ENCODE data around the gene CORO2B.
"Not testable (repeated sequence)": the region's sequence is repeated elsewhere in the genome, so short reads cannot be mapped to it uniquely, and the experiment has no call there.

CORO2B gene

DNA sequence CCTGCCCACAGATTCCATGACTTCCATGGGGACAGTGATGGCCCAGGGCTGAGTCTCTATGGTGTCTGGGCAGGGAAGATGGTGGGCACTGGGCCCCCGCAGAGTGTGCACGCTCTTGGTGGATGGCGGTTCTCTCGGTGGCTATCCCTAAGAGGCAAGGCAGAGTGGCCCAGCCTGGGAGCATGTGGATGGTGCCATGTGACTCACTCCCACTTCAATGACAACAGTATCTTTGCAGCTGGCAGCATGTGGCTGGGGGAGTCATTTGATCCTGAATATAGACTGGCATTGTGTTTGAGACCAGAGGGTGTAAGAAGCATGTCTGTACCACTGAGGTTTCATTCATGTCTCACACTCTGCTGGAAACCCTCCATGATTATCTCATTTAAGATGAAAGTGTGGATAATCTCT is 101.2 kb downstream of the CORO2B start:
- no peak for DNase-seq

DNA sequence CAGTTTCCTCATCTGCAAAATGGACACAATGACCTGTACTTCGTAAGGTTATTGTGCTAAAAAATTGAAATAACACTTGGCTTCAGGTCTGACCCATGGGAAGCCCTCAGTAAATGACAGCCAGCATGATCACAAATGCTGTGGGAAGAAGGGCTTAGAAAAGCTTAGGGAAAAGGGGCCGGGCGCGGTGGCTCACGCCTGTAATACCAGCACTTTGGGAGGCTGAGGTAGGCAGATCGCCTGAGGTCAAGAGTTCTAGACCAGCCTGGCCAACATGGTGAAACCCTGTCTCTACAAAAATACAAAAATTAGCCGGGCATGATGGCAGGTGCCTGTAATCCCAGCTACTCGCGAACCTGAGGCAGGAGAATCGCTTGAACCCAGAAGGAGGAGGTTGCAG is 102.0 kb downstream of the CORO2B start:
- DNase-seq, result not testable (repeated sequence)

DNA sequence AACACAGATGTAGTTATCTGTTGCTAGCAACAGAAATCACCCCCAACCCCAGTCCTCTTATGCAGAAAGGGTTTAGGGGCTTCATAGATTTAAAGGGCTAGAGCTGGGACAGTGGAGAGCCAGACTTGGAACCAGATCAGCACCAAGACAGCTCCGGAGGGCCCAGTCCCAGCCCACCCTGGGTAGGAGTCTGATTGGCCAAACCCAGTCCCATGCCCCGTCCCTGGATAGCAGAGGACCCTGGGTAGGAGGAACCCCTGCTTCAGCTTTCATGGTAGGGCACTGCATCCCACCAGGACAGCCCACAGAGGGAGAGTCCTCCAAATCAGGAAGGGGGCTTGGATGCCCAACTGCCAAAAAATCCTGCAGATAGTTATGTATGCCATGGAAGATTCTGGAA is 103.0 kb downstream of the CORO2B start:
- DNase-seq, result no peak

DNA sequence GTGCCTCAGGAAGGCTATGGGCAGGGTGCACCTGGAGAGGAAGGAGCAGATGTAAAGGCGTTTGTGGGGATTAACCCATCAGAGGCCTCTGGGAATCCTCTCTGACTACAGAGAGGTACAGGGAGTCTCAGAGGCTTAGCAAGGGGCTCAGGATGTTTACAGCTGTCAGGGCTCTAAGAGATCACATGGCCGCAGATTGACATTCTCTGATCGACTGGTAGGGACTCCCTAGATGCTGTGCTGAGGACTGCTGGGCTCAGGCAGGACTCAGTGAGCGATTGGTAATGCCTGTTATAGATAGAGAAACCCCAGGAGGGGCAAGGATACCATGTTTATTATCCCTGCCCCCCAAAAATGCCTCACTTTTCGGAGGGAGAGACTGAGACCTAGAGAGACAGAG is 103.5 kb downstream of the CORO2B start:
- DNase-seq, result no peak

DNA sequence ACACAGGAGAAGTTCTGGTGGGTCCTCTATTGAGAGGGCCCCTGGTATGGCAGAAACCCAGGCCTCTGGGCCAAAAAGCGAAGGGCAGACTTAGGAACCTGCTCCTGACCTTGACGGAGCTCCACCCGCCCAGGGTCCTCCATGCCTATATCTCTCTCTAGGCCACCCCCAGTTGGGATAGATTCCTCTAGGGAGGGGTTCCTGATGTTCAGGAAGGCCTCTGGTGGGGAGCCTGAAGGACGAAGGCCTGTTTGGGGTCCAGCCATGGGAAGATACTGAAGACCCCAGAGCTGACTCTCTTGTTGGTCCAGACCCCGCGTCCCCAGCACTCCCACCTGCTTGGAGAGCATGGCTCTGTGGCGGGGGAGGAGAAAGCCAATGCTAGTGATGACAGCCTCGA is 104.2 kb downstream of the CORO2B start:
- no peak for DNase-seq

DNA sequence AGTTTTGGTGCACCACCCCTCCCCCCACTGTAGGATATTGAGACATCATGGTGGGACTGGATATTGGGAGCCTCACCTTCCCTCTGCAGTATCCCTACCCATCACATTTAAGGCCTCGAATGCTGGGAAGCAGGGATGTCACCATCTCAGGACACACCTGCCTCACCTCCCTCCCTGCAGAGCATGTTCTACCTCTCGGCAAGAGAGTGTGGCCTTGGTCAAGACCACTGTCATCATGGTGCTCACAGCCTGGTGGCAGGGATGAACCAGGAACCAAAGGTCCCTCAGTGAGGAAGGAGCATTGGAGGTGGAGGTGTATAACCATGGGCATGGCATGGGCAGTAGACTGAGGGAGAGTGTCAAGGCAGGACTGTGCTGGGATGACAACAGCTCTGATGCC is 104.8 kb downstream of the CORO2B start:
- DNase-seq, result no peak

DNA sequence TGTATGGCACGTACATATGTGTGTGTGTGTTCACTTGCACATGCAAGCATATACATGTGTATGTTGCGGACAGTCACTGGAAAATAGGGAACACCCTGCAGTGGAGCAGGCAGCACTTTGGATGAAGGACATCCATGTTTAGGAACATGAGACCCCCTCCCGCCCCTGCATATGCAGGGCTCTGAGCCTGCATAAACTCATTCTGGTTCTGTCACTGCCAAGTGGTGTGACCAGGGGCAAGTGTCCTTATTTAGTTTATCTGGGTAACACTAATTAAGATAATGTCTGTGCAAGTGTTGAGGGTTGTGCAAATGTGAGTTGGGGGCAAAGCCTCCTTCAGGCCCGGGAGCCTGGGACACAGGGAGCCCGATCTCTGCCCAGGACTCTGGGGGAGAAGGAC is 105.7 kb downstream of the CORO2B start:
- no peak for DNase-seq

DNA sequence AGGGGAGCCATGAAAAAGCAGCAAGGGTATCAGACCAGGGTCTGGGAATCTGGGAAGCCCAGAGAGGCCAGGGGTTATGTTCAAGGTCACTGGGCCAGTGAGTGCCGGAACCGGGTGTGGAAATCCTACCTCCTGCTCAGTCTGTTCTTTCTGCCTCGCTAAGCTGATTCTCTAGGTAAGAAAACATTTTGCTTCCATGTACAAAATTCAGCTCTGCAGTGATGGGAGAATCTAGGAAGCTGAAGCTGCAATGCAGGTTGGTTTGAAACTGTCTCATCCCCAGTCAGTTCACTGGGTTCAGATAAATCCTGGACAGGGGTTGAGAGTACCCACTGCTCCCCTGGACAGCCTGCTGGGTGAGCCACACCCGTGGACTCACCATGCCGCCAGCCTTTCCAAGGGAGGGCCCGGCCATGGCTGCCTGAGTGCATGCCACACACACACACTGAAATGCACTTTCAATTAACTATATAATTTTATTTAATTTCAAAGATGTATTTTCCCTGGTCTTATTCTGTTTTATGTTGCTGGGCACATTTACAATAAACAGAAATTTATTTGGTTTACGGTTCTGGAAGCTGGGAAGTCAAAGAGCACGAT is 108.4 kb downstream of the CORO2B start:
- no peak for DNase-seq

DNA sequence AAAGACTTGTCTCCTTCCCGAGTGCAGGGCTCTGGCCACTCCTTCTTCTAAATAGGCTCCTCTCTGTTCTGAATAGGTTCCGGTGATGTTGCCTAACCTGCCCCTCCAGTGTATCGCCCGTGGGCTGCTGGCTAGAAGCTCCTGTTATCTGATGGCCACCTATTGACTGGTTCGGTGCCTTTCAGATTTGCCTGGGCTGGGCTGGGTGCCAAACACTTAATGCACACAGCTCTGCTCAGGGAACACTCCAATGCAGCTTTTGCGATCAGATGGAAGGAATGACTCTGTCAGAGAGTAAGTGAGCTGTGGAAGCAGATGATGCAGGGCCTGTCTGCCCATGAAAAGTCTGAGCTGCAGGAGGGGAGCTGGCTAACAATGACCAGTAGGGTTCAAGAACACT is 112.9 kb downstream of the CORO2B start:
- no peak for DNase-seq

DNA sequence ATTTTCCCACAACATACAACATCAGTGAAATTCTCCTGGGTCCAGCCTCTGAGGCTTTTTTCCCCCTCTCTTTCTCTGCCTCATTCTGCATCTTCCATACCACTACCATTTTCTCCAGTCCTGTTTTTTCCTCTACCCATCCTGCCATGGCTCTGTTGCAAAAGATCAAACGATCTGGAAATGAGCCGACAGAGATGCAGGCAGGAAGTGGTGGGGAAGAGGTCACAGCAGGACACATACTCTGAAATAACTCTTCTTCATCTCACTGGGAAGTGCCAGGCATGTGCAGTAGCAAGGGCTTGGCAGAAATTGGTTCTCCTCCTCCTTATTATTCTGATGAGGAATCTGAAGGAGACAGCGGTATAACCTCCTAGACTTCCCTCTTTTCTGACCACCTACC is 114.3 kb downstream of the CORO2B start:
- DNase-seq, result no peak

DNA sequence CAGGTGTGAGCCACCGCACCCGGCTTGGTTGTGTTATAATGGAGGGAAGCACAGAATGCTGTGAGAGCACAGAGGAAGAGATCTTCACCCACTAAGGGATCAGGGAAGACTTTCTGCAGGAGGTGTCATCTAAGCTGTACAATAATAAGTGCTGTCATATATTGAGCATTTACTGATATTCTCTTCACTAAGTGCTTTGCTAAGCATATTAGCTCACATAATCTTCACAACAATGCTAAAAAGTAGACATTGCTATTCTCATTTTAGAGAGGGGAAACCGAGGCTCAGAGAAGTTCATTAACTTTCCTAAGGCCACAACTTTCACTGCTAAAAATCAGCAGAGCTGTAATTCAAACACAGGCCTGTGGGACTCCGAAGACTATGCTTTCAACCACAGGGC is 115.3 kb downstream of the CORO2B start:
- DNase-seq, result no peak

DNA sequence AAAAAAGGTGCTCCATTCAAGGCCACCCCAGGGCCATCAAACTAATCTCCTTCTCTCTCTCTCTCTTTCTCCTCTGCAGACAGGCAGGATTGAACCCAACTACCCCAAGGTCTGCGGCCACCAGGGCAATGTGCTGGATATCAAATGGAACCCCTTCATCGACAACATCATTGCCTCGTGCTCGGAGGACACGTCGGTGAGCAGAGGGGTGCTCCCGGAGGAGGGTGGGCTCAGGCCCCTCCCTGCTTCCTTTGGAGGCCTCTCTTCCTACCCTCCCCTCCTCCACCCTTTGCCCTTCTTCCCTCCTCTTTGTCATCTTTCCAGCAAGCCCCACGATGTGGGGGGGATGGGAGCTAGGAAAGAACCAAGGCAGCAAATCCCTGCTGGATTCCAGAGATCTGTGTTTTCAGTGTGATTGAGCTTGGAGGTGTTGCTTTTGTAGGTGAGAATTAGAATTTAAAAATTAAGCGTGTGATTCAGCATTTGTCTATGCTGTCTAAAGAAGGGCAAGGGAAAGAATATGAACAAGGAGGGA is 116.3 kb downstream of the CORO2B start:
- DNase-seq, result no peak

DNA sequence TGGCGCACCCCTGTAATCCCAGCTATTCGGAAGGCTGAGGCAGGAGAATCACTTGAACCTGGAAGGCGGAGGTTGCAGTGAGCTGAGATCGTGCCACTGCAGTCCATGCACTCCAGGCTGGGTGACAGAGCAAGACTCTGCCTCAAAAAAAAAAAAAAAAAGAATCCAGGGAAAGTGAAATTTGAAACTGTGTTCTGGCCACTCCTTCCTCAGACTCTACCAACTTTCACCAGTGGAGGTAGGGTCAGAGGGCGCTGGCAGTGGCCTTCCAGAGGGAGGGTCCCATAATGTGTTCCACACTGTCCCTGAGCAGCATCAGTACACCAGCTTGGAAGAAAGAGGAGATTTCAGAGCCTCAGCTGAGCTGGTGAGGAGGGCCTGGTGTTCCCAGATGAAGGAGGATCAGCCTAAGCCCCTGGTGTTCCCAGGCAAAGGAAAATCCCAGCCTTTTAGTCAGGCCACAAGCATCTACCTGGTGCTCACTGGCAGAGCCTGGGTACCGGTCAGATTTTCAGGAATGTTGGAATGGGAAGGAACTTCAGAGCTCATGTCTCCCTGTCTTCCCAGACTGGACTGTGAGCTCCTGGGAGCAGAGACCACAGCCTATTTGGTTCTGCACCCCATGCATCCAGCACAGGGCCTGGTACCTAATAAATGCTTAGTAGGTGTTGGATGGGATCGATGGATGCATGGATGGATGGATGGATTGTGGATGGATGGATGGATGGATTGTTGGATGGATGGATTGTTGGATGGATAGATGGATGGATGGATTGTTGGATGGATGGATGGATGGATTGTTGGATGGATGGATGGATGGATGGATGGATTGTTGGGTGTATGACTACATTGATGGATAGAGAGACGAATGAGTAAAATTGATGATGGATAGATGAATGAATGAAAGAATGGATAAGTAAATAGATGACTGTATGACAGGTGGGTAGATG is 117.9 kb downstream of the CORO2B start:
- no peak for DNase-seq

DNA sequence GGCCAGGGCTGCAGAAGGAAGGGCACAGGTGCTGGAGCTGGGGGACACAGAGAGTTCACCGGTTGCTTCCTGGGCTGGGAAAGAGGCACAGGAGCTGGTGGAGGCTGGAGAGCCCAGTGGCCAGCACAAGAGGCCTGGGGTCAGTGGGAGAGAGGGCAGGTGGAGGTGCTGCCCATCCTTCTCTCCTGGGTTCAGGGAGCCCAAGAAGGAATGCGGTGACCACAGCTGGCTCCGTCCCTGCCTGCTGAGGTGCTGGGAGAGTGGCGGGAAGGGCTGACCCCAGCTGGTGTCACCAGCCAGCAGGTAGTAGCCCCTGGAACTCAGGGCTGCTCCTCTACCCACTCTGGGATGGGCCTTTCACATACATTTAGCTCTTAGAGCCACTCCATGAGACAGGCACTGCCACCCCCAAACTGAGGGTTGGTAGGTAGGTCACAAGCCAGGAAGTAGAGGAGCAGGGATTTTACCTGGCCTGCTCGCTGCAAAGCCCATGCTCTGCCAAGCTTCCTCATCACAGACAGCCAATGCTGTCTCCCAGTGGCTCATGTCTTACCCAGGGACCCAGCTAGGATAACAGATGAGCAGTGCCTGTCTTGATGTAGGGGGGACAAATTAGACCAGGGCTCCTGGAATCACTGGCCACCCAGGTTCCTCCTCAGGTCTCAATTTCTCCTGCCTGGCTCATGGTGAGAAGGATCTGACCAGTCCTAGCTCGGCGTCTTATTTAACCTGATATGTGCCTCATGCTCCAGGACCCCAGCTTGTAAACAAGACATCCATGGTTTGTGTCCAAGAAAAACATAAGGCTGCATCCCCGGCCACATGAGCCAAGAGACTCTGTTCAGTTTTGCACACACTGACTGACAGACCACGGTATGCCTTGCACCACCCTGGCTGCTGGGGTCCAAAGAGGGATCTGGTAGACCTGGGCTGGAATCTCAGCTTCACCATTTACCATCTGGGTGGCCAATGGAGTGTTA is 119.2 kb downstream of the CORO2B start:
- DNase-seq, result no peak

DNA sequence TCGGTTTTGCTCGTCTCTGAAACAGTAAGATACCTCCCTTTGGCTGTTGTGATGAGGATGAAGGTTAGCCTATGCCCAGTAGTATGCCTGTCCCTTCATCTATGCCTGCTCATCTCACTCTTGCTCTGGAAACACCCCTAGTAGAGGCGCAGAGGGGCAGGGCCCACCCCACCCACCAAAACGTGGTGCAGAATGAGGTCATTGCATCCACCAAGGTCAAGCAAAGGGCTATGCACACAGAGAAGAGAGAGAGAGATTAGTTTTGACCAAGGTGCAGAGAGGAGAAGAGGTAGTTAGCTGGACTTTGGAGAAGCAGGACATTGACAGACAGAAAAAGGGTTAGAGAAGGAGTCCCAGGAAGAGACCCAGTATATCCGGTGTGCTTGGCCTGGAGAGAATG is 119.9 kb downstream of the CORO2B start:
- DNase-seq, result no peak

DNA sequence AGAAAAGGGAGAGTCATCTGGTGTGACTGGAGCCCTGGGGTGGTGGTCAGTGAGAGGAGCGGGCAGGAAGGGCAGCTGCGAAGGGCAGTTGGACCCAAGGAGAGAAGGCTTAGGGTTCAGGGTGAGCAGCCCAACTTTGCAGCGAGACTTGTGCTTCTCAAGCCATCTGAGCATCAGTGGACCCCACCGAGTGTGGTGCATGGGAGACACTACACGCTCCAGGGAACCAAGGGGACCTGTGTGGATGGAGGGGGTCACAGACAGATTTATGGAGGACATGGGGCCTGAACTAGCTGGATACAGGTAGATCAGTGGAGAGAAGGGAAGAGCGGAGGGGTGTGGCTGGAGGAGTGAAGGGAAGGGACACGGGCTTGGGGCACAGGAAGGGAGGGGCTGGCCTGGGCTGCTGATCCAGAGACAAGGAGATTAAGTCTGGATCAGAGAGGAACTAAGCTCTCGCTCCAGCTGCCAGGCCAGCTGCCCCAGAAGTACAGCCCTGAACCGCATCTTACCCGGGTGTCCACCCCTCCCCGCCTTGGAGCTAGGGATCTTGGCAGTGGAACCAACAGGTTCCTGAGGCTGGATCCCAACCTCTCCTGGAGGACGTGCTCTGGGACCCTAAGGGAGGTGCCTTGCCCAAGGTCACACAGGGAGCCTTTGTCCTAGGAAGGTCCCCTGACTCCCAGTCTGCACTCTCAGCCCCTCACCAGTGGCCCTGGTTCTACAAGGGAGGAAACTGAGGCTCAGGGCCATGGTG is 120.5 kb downstream of the CORO2B start:
- DNase-seq, result no peak

DNA sequence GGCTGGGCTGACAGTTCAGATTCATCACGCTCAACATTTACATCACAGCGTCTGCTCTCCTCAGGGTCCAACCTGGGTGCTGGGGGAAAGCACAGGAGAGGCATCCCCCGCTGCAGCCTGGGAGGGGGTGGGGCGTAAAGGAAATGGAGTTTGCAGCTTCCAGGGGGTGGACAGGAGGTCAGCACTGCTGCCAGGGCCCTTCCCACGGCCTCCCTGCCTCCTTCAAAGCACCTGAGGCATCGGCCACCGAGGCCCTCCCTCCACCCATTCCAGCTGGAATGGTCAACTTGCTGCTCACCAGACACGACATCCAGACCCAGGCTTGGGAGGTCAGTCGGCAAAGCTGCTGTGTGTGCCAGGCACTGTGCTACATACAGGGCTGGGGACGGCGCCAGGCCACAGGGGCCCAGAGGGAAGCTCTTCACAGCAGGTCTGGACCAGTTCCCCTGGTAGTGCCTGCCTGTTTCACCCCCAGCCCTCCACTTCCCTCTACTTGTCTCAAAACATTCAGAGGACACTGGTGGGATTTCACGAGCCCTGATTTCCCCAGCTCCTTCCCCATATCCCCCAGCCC is 121.2 kb downstream of the CORO2B start:
- no peak for DNase-seq

DNA sequence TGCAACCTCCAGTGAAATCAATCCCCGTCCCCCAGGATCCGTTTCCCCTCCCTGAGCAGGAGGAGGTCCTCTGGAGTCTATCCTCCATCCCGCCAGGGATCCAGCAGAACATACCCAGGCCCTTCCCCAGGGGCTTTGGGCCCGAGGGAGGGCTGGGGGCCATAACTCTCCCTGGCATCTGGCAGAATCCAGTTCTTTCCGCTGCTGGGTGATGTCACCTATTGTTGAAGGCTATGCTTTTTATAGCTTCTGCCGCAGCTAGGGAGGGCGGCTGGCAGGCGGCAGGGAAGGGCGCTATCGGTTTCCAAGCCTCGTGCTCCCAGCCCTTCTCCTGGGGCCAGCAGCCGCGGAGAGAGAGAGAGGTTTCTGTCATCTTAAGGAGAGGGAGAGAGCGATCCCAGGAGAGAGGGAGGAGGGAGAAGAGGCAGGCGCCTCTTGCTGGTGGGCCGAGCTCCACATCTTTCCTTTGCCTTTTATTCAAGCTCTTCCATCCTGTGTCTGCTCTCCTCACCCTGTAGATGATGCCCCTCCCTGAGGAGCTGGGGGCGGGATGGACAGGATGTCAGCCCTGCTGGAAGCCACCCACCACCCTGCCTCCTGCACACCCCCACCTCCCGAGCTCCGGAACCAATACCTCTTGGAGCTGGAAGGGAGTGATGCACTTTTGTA is 121.8 kb downstream of the CORO2B start:
- peak; percentile 72 for DNase-seq

DNA sequence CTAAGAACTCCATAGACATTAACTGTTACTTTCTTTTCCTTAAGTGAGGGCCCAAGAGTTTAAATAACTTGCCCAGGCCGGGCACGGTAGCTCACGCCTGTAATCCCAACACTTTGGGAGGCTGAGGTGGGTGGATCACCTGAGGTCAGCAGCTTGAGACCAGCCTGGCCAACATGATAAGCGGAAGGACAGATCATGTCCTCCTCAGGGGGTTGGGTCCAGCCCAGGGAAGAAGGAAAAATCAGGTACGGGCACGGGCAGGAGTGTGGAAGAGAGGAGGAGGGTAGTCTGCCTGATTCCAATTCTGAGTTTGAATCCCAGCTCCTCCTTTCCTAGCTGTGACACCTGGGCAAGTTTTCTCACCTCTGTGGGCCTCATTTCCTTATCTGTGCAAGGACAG is 123.1 kb downstream of the CORO2B start:
- DNase-seq, result no peak

DNA sequence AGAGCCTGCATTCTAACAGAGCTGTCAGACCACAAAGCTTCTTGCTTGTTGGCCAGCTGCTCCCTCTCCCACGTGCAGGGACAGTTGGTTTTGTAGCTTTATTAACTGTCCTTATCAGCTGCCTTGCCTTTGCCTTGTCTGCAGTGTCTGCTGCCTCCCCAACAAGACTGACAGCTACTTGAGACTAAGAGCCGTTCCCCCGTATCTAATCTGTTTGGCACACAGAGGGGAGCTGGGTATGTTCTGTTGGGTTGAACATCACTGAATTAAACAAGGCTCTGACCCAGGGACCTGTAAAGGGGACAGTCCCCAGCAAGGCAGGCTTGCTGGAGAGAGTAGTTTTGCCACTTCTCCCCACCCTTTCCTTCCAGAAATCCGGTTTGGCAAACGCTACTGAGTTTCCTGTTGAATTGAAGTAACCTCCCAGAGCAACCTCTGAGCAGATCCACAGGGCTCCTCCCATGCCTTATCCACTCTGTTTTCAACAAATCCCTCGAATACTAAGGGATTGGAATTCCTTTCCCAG is 125.8 kb downstream of the CORO2B start:
- DNase-seq, result no peak

DNA sequence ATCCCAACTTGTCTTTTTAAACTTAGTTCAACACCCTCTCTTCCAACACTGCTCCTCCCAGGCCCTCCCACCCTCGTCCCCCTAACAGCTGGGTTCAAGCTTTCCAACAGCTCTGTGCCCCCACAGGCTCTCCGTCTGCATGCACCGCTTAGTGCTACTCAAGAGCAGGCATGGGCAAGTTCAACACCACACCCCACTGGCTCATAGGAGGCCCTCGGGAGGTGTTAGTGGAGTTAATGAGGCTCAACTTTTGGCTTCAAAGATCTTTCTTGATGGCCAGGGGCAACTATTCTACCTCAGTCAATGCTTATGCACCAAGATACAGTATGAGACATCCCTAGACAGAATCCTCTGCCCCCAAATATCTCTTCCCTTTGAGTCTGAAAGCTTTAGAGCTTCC is 127.5 kb downstream of the CORO2B start:
- DNase-seq, result no peak
